ENCODE data around the gene RNFT2.
"Not testable (repeated sequence)": the region's sequence is repeated elsewhere in the genome, so short reads cannot be mapped to it uniquely, and the experiment has no call there.

Gene RNFT2

DNA sequence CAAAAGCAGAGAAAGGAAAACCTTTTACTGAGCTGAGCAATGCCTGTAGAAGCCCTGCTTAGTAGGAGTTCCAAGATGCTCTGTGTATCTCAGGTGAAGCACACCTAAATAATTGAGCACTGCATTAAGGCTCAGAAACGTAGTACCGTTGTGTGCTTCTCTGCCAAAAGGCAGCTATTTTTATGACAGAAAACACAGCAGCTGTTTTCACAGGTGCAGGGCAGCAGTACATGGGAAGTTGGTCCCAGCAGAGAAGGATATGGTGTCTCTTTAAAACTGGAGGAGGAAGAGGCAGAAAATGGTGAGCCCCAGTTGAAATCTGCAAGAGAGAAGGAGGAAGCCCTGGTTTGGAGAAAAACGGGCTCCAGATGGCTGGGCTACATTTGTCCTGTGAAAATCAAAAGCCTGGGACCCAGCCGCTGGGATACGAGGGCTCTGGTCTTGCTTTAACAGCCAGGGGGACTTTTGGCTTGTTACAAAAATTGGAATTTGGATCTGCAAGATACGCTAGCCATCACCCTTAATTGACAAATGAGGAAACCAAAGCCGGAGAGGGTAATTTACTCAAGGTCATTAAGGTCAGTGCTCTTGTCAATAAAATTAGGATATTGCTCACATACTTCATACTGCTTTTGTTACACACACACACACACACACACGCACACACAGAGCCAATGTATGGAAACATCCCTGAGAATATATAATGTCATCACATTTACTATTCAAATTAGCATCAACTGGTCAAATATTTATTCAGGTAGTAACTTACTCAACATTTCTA is 27.6 kb upstream of the RNFT2 start:
- DNase-seq = no peak

GRCh38 chr12:116712458-116713303 is 25.4 kb upstream of the RNFT2 start:
- no peak for DNase-seq

DNA sequence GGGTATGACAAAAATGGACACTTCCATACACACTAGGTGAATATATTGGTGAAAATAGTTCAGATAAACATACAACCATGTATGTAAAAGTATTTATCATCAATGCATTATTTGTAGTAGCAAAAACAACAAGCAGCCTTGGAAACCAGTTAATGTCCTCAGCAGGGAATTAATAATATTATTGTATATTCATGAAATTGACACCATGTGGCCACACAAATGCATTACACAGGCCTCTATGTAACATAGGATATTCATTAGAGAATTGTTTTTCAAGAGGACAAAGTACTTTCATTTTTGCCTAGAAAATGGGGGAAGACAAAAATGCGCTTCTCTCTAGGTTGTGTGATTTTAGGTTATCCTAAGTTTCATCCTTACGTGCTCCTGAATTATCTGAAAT is 24.6 kb upstream of the RNFT2 start:
- no peak for DNase-seq

DNA sequence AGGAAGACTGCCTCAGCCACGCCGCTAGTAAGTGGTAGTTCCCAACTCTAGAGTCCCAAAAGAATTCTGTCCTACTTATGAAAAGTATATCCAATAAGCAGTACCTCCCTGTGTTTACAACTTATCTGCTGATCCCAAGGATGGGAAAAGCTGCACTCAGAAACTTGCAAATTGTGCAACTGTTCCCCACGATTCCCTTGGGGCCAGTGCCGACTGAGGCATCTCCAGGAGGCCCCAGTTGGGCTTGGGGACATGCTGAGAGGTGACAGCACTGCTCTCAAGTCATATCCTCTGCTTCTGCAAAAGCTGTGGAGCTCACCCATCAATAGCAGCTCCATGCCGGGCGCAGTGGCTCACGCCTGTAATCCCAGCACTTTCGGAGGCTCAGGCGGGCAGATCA is 23.9 kb upstream of the RNFT2 start:
- no peak for DNase-seq

- no peak for DNase-seq
These were observed 20.4 kb upstream of the RNFT2 start for GRCh38 chr12:116717466-116718437.

DNA sequence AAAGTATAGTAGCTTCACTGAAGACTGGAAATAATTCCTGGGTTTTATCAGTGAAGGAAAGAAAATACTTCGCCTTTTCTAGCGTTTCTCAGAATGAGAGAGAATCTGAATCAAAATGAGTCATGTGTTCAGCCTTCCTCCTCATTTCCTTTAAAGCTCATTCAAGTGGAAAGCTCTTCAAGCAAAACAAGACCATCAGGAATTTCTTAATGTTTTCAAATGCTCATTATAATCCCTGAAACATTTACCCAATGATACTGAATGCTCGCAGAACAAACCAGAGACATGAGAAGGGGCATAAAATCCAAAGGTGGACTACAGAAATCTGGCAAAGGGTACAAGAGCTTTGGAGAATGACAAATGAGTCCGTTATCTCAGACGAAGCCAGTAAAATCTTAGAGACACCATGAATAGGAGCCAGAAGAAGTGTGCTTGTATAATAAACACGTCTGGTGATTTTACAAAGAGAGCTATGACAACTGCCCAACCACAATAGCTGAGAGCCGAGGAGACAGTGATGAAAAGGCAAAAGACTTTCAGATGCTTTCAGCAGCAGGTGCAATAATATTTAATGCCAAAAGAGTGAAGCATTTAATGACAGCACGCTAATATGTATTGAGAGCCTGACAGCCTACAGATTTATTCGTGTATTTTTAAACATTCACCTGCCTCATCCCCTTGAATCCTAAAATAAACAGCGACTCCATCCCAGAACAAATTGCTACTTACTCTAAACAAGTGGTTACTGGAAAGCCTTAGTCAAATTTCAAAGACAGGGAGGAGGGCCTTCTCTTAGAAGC is 19.3 kb upstream of the RNFT2 start:
- no peak for DNase-seq

GRCh38 chr12:116719731-116720528 is 18.2 kb upstream of the RNFT2 start:
- no peak for DNase-seq

DNA sequence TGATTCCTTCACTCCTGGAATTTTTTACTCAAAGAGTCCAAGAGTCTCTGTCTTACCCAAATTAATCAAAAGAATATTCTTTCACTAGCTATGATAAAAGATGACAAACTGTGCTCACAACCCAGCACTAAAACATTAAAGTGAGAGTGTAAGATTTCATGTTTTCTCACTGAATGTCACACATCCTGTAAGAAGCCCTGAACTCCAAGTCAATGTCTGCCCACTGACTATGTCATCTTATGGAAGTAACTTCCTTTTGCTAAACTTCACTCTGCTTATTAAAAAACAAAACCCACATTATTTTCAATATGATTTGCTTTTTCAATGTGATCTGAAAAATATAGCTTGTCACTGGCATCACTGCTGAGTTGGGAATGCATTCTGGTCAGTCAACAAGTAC is 15.9 kb upstream of the RNFT2 start:
- DNase-seq = no peak

DNA sequence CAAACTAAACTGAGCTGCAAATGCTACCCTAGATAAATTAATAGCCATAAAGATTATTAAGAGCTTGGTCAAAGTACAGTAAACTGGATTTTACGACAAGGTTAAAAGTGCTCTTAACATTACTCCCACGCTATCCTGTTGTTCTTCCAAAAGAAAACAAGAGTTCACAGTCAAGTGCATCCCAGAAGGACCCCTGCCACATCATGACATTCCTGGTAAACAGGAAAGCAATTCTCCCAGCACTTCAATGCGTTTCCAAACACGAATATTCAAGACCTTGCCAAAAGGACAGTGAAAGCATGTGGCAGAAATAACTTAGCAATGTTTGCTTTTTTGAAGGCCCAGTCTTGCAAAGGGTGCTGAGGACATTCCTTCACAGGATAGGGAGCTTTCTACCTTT is 11.4 kb upstream of the RNFT2 start:
- DNase-seq = no peak

GRCh38 chr12:116727261-116727660 is 10.9 kb upstream of the RNFT2 start:
- no peak for DNase-seq

DNA sequence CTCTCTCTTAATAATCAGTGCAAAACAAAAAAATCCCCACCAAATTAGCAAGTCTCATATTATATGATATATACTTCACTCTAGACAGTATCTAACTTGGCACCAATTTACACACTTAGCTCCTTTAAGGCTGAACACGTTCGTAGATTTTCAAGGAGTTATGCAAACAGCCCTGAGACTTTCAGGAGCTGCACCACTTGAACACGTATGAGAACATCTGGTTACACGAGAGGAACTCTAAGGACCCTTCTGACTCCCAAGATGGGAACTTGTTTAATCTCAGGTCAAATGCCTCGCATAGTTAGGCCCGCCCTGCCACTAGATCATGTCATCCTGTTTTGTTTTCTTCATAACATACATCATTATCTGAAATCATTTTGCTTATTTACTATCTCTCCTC is 10.2 kb upstream of the RNFT2 start:
- DNase-seq = no peak

- DNase-seq = no peak
These were observed 6.3 kb upstream of the RNFT2 start for GRCh38 chr12:116731801-116732200.

DNA sequence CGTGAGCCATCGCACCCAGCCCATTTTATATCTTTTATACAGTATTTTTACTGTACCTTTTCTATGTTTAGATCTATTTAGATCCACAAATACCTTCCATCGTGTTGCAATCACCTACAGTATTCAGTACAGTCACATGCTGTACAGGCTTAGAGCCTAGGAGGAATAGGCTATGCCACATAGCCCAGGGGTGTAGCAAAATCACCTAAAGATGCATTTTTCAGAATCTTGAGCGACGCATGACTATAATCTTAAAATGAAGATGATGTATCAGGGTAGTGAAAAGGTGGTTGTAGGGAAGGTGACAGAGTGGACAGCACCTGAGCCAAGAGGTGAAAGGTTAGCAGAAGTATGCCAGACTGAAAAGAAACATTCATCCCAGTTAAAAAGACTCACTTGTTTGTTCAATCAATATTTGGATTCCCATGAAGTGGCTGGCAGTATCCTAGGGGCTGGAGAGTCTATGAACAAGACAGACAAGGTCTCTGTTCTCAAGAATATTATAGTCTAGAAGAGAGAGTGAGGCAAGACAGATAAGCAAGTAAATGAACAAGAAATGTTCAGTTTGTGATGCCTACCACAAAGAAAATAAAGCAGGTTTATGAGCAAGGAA is 3.9 kb upstream of the RNFT2 start:
- no peak for DNase-seq

DNA sequence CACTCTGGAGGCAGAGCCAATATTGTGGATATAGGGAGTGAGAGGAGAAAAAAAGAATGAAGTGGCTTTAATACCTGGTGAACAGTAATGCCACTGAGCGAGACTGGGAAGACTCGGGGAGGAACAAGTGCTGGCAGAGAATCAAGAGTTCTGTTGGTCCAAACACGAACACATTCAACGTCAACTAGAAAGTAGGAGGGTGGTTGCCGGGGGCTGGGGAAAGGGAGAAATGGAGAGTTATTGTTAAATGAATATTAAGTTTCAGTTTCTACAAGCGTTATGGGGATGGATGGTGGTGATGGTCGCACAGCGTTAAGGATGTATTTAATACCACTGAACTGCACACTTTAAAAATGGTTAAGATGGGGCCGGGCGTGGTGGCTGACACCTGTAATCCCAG is 3.0 kb upstream of the RNFT2 start:
- DNase-seq = no peak

GRCh38 chr12:116735951-116736599 is 2.0 kb upstream of the RNFT2 start:
- no peak for DNase-seq

GRCh38 chr12:116736962-116737773 is 947 bp upstream of the RNFT2 start:
- no peak for DNase-seq

- no peak for DNase-seq
These were observed 1.3 kb downstream of the RNFT2 start for GRCh38 chr12:116739381-116739887.

- DNase-seq = not testable (repeated sequence)
These were observed 4.7 kb downstream of the RNFT2 start for GRCh38 chr12:116742787-116743186.

DNA sequence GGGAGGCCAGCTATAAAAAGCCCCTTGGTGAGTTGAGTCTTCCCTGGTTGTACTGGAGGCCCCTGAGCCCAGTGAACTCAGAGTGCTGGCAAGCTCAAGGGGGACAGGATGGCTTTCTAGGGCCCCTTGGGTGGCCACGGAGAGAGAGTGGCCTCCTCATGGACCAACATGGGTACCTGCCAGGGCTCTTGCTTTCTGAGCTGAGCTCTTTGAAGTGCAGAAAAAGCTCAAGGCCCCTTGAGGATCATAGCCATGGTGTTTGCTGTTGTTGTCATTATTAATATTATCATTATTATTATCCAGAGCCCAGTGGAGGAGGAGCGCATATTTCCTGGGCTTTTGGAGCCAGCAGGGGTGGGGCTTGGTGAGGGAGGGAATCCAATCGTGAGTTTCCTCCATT is 6.7 kb downstream of the RNFT2 start:
- DNase-seq = no peak
